HG03520 (cell line): ENCODE results near the gene SORCS2.
A peak's percentile ranks its signal among the peaks of the same experiment; 100 is the strongest.

ENCODE experiments used
- ATAC-seq: cut with Tn5 transposase; IDR thresholded peaks from one replicate; pipeline ENCODE4 v1.9.1; 2021; ENCODE audit warnings: mild to moderate bottlenecking, moderate library complexity; ENCODE audit not compliant: unreplicated experiment

The SORCS2 gene

GRCh38 chr4:7241597-7242125 lies 49.3 kb downstream of the SORCS2 start:
- no peak for ATAC-seq

GRCh38 chr4:7242766-7243165 lies 50.4 kb downstream of the SORCS2 start:
- ATAC-seq = no peak

- no peak for ATAC-seq
These were observed 51.4 kb downstream of the SORCS2 start for GRCh38 chr4:7243609-7244330.

- ATAC-seq = no peak
These were observed 52.0 kb downstream of the SORCS2 start for GRCh38 chr4:7244331-7244665.

- no peak for ATAC-seq
These were observed 52.5 kb downstream of the SORCS2 start for GRCh38 chr4:7244751-7245320.

- no peak for ATAC-seq
These were observed 55.2 kb downstream of the SORCS2 start for GRCh38 chr4:7247521-7247920.

GRCh38 chr4:7247946-7248345 lies 55.6 kb downstream of the SORCS2 start:
- no peak for ATAC-seq

- ATAC-seq = no peak
These were observed 56.5 kb downstream of the SORCS2 start for GRCh38 chr4:7248857-7249256.

- ATAC-seq = no peak
These were observed 59.0 kb downstream of the SORCS2 start for GRCh38 chr4:7251321-7251720.

GRCh38 chr4:7252051-7252450 lies 59.7 kb downstream of the SORCS2 start:
- ATAC-seq = no peak

GRCh38 chr4:7252510-7253340 lies 60.4 kb downstream of the SORCS2 start:
- ATAC-seq = no peak

GRCh38 chr4:7253341-7253700 lies 61.0 kb downstream of the SORCS2 start:
- no peak for ATAC-seq

- no peak for ATAC-seq
These were observed 61.5 kb downstream of the SORCS2 start for GRCh38 chr4:7253837-7254236.

- ATAC-seq = peak; percentile 77
These were observed 62.6 kb downstream of the SORCS2 start for GRCh38 chr4:7254736-7255487.

- ATAC-seq = no peak
These were observed 63.1 kb downstream of the SORCS2 start for GRCh38 chr4:7255488-7255881.

GRCh38 chr4:7255996-7256395 lies 63.7 kb downstream of the SORCS2 start:
- no peak for ATAC-seq

GRCh38 chr4:7256984-7257810 lies 64.9 kb downstream of the SORCS2 start:
- no peak for ATAC-seq

- no peak for ATAC-seq
These were observed 66.7 kb downstream of the SORCS2 start for GRCh38 chr4:7259039-7259438.

GRCh38 chr4:7260569-7260968 lies 68.2 kb downstream of the SORCS2 start:
- ATAC-seq = no peak

- ATAC-seq = no peak
These were observed 68.7 kb downstream of the SORCS2 start for GRCh38 chr4:7261087-7261486.
